T-helper 1 cell treated with Interleukin-12 subunit alpha and Interleukin-12 subunit beta and Interleukin-4 antibody, amounts not matched to agents 30 ng/mL and 1 ng/mL, for 36 hours (primary cell): ENCODE results near the gene FAM234B. TPM values are rescaled to one million over a fixed set of nuclear protein-coding genes. Genes with fewer than 3 reads are reported as not detected.

Experiments
- intact Hi-C: fragments of 100-400 bp; cut with micrococcal nuclease; formaldehyde crosslinking; loops from one replicate; pipeline ENCODE4 v1.15.1; 2024
- total RNA-seq: library from RNA; stranded (reverse); gene quantifications from 2 replicates; pipeline ENCODE4 v1.2.3, GENCODE V29; 2022

The FAM234B gene
- total RNA-seq = 3.8 and 4.1 TPM in 2 replicates

GRCh38 chr12:13044002-13044905 lies at the start of gene FAM234B:
Gene FAM234B (plus strand): TSS chr12:13044381. CDS start chr12:13044404, 23 bp downstream.
- intact Hi-C loops = loop anchor here (1.0 to 5.0 kb wide), 5 partner anchors 44 to 257 kb away; partner anchors contain the start of genes APOLD1 and HEBP1

GRCh38 chr12:12995088-12995487 lies 49.1 kb upstream of the FAM234B start:
- intact Hi-C loops = no loop called here

- intact Hi-C loops = no loop called here
Measured at GRCh38 chr12:12996209-12996608, 48.0 kb upstream of the FAM234B start.

- intact Hi-C loops = no loop called here
Measured at GRCh38 chr12:12997156-12997555, 47.0 kb upstream of the FAM234B start.

- intact Hi-C loops = no loop called here
Measured at GRCh38 chr12:12997734-12998133, 46.4 kb upstream of the FAM234B start.

- intact Hi-C loops = no loop called here
Measured at GRCh38 chr12:12998248-12998647, 45.9 kb upstream of the FAM234B start.

GRCh38 chr12:12999271-12999958 lies 44.8 kb upstream of the FAM234B start:
- intact Hi-C loops = no loop called here

GRCh38 chr12:12999959-13000615 lies 44.1 kb upstream of the FAM234B start, which contains the start of gene HEBP1:
Gene HEBP1 (minus strand): TSS chr12:13000265. CDS start chr12:13000114, 151 bp downstream.
- intact Hi-C loops = loop anchor here (1.0 to 5.0 kb wide), 12 partner anchors 44 to 1829 kb away; partner anchors contain the start of genes BORCS5, DDX47, EMP1 and FAM234B

GRCh38 chr12:13000616-13000924 lies 43.6 kb upstream of the FAM234B start:
- intact Hi-C loops = loop anchor here (1.0 to 5.0 kb wide), 12 partner anchors 44 to 1829 kb away; partner anchors contain the start of genes BORCS5, DDX47, EMP1 and FAM234B

- intact Hi-C loops = loop anchor here (1.0 to 5.0 kb wide), 13 partner anchors 43 to 1830 kb away; partner anchors contain the start of genes BORCS5, DDX47, EMP1 and FAM234B
Measured at GRCh38 chr12:13000925-13001774, 43.0 kb upstream of the FAM234B start.

- intact Hi-C loops = loop anchor here (1.0 to 5.0 kb wide), 5 partner anchors 85 to 1415 kb away; partner anchors contain the start of gene BORCS5
Measured at GRCh38 chr12:13001775-13002040, 42.5 kb upstream of the FAM234B start.

- intact Hi-C loops = loop anchor here (5.0 kb wide), 2 partner anchors 165 to 275 kb away; no protein-coding TSS in a partner anchor
Measured at GRCh38 chr12:13002301-13003097, 41.7 kb upstream of the FAM234B start.

GRCh38 chr12:13004361-13004760 lies 39.8 kb upstream of the FAM234B start:
- intact Hi-C loops = loop anchor here (5.0 kb wide), 2 partner anchors 167 to 277 kb away; no protein-coding TSS in a partner anchor

- intact Hi-C loops = loop anchor here (5.0 kb wide), 2 partner anchors 168 to 278 kb away; no protein-coding TSS in a partner anchor
Measured at GRCh38 chr12:13004986-13005385, 39.2 kb upstream of the FAM234B start.

- intact Hi-C loops = no loop called here
Measured at GRCh38 chr12:13005649-13006048, 38.5 kb upstream of the FAM234B start.

GRCh38 chr12:13007496-13008233 lies 36.5 kb upstream of the FAM234B start:
- intact Hi-C loops = no loop called here

GRCh38 chr12:13008741-13009380 lies 35.3 kb upstream of the FAM234B start:
- intact Hi-C loops = no loop called here

GRCh38 chr12:13011098-13011497 lies 33.1 kb upstream of the FAM234B start:
- intact Hi-C loops = no loop called here
